ENCODE data around the gene CDK18. TPM values are rescaled to one million over a fixed set of nuclear protein-coding genes. Genes with fewer than 3 reads are reported as not detected.
A peak's percentile ranks its signal among the peaks of the same experiment; 100 is the strongest.

The CDK18 gene
- total RNA-seq, 1 experiment from 2014 or later, result 9.2 TPM

- Histone ChIP-seq H3K27ac (ENCODE audit: low read depth, low read length, poor library complexity, severe bottlenecking) (no peak overlapping the region), H3K9me3 (ENCODE audit: low read depth, low read length, poor library complexity, severe bottlenecking) (no peaks in the 10 kb centered on the region), H3K36me3 (ENCODE audit: insufficient read depth, low read length, poor library complexity, severe bottlenecking) (no peaks in the 10 kb centered on the region), H3K27me3 (replicated peaks; ENCODE audit: insufficient read depth, low read depth, low read length, poor library complexity) (no peaks in the 10 kb centered on the region), H3K4me3 (ENCODE audit: low read depth, low read length, poor library complexity, severe bottlenecking) (no peak overlapping the region), H3K4me1 (ENCODE audit: insufficient read depth, low read length, poor library complexity, severe bottlenecking) (peaks cover 20% of the 10 kb centered on the region)
- CTCF ChIA-PET, result no interaction called here
- TF ChIP-seq EZH2 (IDR thresholded peaks at IDR 0.05; ENCODE audit: borderline replicate concordance, low read depth, low read length, poor library complexity, severe bottlenecking), result no peak
- TF ChIP-seq CTCF (conservative IDR thresholded peaks at IDR 0.05; ENCODE audit: low read depth, low read length), result no peak
- BruUV-seq (replicated peaks), result no TSS peak
- DNase-seq (ENCODE audit: low spot score), result no peak
- intact Hi-C loops (cut with micrococcal nuclease; ENCODE audit: unreplicated experiment), result no loop called here
- POLR2A ChIA-PET (ENCODE audit: low non-redundant PET), result no interaction called here
Measured at GRCh38 chr1:205502992-205503391, 1.5 kb upstream of the CDK18 start.

- Histone ChIP-seq H3K27me3 (replicated peaks; ENCODE audit: insufficient read depth, low read depth, low read length, poor library complexity) (no peaks in the 10 kb centered on the region), H3K4me1 (ENCODE audit: insufficient read depth, low read length, poor library complexity, severe bottlenecking) (peaks cover 20% of the 10 kb centered on the region), H3K27ac (ENCODE audit: low read depth, low read length, poor library complexity, severe bottlenecking) (peak overlapping the region; percentile 55), H3K36me3 (ENCODE audit: insufficient read depth, low read length, poor library complexity, severe bottlenecking) (no peaks in the 10 kb centered on the region), H3K4me3 (ENCODE audit: low read depth, low read length, poor library complexity, severe bottlenecking) (peak overlapping the region; percentile 61), H3K9me3 (ENCODE audit: low read depth, low read length, poor library complexity, severe bottlenecking) (no peaks in the 10 kb centered on the region)
- no peak for DNase-seq (ENCODE audit: low spot score)
- ChIA-PET POLR2A (ENCODE audit: low non-redundant PET) (no interaction called here), CTCF (no interaction called here)
- BruUV-seq (replicated peaks), result no TSS peak
- TF ChIP-seq EZH2 (IDR thresholded peaks at IDR 0.05; ENCODE audit: borderline replicate concordance, low read depth, low read length, poor library complexity, severe bottlenecking) (no peak), CTCF (conservative IDR thresholded peaks at IDR 0.05; ENCODE audit: low read depth, low read length) (no peak)
- intact Hi-C loops (cut with micrococcal nuclease; ENCODE audit: unreplicated experiment), result no loop called here
Measured at GRCh38 chr1:205505076-205505729, 734 bp downstream of the CDK18 start.

GRCh38 chr1:205505791-205506190, 1.3 kb downstream of the CDK18 start:
- peaks cover 20% of the 10 kb centered on the region for H3K4me1 ChIP-seq (ENCODE audit: insufficient read depth, low read length, poor library complexity, severe bottlenecking)
- no peaks in the 10 kb centered on the region for H3K36me3 ChIP-seq (ENCODE audit: insufficient read depth, low read length, poor library complexity, severe bottlenecking)
- TF ChIP-seq EZH2 (IDR thresholded peaks at IDR 0.05; ENCODE audit: borderline replicate concordance, low read depth, low read length, poor library complexity, severe bottlenecking) (no peak), CTCF (conservative IDR thresholded peaks at IDR 0.05; ENCODE audit: low read depth, low read length) (no peak)
- H3K9me3 ChIP-seq (ENCODE audit: low read depth, low read length, poor library complexity, severe bottlenecking), result no peaks in the 10 kb centered on the region
- H3K27ac ChIP-seq (ENCODE audit: low read depth, low read length, poor library complexity, severe bottlenecking), result no peak overlapping the region
- BruUV-seq (replicated peaks), result no TSS peak
- no peak for DNase-seq (ENCODE audit: low spot score)
- intact Hi-C loops (cut with micrococcal nuclease; ENCODE audit: unreplicated experiment), result no loop called here
- H3K4me3 ChIP-seq (ENCODE audit: low read depth, low read length, poor library complexity, severe bottlenecking), result peak overlapping the region; percentile 61
- no peaks in the 10 kb centered on the region for H3K27me3 ChIP-seq (replicated peaks; ENCODE audit: insufficient read depth, low read depth, low read length, poor library complexity)
- ChIA-PET POLR2A (ENCODE audit: low non-redundant PET) (no interaction called here), CTCF (no interaction called here)
